Small intestine (tissue), 7 donors: Measurements from ENCODE around the gene SLC2A1. TPM values are rescaled to one million over a fixed set of nuclear protein-coding genes. Genes with fewer than 3 reads are reported as not detected.

Experiments used
- DNase-seq, 2 donors: peaks; one replicate each; pipeline versions ENCODE4 v3.0.0 to v3.0.0-alpha.2; 2013
- FAIRE-seq: peaks from 2 replicates; lab custom pipeline; 2012; peaks lifted over from hg19 to GRCh38; lab: Jason Lieb, UNC
- H3K27ac ChIP-seq, 3 donors: one replicate each; pipeline ENCODE4 v1.5.1; 2013; ENCODE audit warnings: low read length in 2 of 3, mild to moderate bottlenecking in 2 of 3, control low read depth in 1 of 3, inconsistent platforms in 1 of 3, low read depth in 1 of 3, moderate library complexity in 1 of 3
- H3K27me3 ChIP-seq, 3 donors: one replicate each; pipeline ENCODE4 v1.6.1; 2013; ENCODE audit warnings: low read length in 3 of 3, inconsistent platforms in 1 of 3; ENCODE audit not compliant: control insufficient read depth in 3 of 3, insufficient read depth in 3 of 3
- H3K36me3 ChIP-seq, 3 donors: one replicate each; pipeline ENCODE4 v1.6.1; 2013; ENCODE audit warnings: low read length in 3 of 3, inconsistent platforms in 1 of 3, low read depth in 1 of 3, mild to moderate bottlenecking in 1 of 3, moderate library complexity in 1 of 3; ENCODE audit not compliant: control insufficient read depth in 3 of 3, insufficient read depth in 2 of 3
- H3K4me1 ChIP-seq, 3 donors: one replicate each; pipeline ENCODE4 v1.6.1; 2013; ENCODE audit warnings: low read length in 2 of 3, inconsistent platforms in 1 of 3, low read depth in 1 of 3, mild to moderate bottlenecking in 1 of 3, moderate library complexity in 1 of 3; ENCODE audit not compliant: control insufficient read depth in 3 of 3, insufficient read depth in 2 of 3
- H3K4me3 ChIP-seq, 3 donors: one replicate each; pipeline ENCODE4 v1.5.1; 2013; ENCODE audit warnings: low read length in 3 of 3, control low read depth in 1 of 3, inconsistent platforms in 1 of 3, low read depth in 1 of 3, mild to moderate bottlenecking in 1 of 3, moderate library complexity in 1 of 3
- H3K9me3 ChIP-seq, 2 donors: one replicate each; pipeline ENCODE4 v1.6.1; 2013; ENCODE audit warnings: low read depth in 1 of 2, low read length in 1 of 2; ENCODE audit not compliant: control insufficient read depth in 2 of 2, insufficient read depth in 1 of 2
- WGBS, 3 donors: extraction: QIAGEN DNeasy Blood & Tissue Kit; methylation state at CpG; one replicate each; pipeline ENCODE4 v1.1.7; 2013; 5-methylcytosine and 5-hydroxymethylcytosine counted together
- polyA plus RNA-seq, 4 donors: library from polyadenylated mRNA; stranded (reverse) in 3 of 4; unstranded in 1 of 4; fragments of 200-250 nt in 3 of 4; fragments of 120-200 nt in 1 of 4; gene quantifications; one replicate each; pipeline versions ENCODE4 v1.2.1 to v1.2.3, GENCODE V29; 2013
- donor health status: healthy with polysubstance abuse.
- donor health status: control.
- donor health status: control.
- donor health status: Bipolar disorder and iron deficiency.
- donor health status: healthy.

Gene SLC2A1
- polyA plus RNA-seq, 4 donors = 1.1 to 61.3 (median 8.4) TPM

DNA sequence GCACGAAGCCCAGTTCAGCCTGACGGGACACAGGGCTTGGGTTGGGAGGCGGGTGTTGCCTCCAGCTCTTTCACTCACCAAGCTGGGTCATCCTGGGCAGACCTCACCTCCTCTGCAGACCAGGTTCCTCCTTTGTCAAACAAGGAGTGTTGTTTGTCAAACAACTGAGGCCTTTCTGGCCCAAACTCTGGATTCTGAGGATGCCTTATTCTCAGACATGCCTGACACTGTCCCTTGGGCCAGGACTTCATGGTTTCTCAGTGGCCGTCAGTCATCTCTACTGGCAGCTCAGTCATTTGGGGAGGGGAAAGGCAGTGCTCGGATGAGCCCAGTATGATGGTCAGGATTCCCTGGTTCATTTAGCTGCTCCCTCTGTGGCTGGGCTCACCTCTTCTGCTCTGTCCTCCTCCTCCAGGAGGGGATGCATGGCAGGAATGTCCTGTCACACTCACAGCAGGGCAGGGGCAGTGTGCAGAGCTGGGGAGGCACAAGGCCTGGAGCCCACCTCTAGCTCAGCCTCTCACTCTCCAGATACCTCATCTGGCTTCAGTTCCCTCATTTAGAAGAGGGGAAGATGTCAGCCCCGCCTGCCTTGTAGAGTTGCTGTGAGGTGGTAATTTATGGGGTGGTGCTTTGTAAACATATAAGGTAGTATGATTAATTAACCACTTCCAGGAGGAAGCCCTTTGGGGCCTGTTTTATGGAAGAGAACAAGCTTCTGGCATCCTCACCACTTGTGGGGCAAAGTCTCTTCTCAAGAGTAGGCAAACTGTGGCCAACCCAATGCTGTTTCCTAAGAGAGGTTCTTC lies 20.6 kb downstream of the SLC2A1 start:
- Histone ChIP-seq H3K27ac (peak overlapping the region in 2 of 3 donors; percentile 44 to 95), H3K4me1 (peaks cover 13 to 79% (median 21%) of the 10 kb centered on the region in 3 donors)

DNA sequence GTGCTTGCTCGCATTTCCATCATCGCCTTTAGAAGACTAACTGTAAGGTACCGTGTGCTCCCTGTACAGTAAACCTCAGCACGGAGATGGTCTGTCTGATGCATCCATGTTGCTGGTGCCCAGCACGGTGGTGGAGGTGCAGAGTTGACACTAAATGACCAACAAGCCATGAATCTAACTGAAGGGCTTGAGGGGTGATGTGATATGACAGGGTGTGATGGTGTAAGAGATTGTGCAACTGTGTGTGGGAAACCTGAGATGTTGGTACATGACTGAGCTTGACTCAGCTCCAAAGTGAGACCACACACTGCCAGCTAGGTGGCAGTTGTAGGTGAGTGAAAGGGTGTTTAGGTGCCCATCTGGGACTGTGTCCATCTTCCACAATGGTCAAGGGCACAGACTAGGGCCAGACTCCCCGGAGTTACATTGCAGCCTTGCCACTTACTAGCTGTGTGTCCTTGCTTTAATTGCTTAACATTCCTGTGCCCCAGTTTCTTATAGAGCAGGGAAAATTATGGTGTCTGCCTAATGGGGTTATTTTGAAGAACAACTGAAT lies 21.4 kb downstream of the SLC2A1 start:
- Histone ChIP-seq H3K27ac (peak overlapping the region in 2 of 3 donors; percentile 62 to 95), H3K9me3 (no peaks in the 10 kb centered on the region), H3K4me1 (peaks cover 14 to 81% (median 17%) of the 10 kb centered on the region in 3 donors), H3K4me3 (no peak overlapping the region), H3K36me3 (peaks cover 0 to 91% (median 0%) of the 10 kb centered on the region in 3 donors), H3K27me3 (no peaks in the 10 kb centered on the region)
- DNase-seq (peak in 1 of 2 donors; percentile 56), FAIRE-seq (no peak)
- WGBS, 3 donors = 94 to 95% (median 95%) methylated on average over 6 of the region's 6 CpGs

More for the DNA sequence above, 20.6 kb downstream of the SLC2A1 start:
- Histone ChIP-seq H3K4me3 (no peak overlapping the region), H3K27me3 (no peaks in the 10 kb centered on the region), H3K9me3 (no peaks in the 10 kb centered on the region), H3K36me3 (peaks cover 0 to 92% (median 0%) of the 10 kb centered on the region in 3 donors)
- WGBS, 3 donors = 78 to 86% (median 82%) methylated on average over 6 of the region's 6 CpGs
- peak; percentile 61 to 66 for DNase-seq
- FAIRE-seq = no peak

DNA sequence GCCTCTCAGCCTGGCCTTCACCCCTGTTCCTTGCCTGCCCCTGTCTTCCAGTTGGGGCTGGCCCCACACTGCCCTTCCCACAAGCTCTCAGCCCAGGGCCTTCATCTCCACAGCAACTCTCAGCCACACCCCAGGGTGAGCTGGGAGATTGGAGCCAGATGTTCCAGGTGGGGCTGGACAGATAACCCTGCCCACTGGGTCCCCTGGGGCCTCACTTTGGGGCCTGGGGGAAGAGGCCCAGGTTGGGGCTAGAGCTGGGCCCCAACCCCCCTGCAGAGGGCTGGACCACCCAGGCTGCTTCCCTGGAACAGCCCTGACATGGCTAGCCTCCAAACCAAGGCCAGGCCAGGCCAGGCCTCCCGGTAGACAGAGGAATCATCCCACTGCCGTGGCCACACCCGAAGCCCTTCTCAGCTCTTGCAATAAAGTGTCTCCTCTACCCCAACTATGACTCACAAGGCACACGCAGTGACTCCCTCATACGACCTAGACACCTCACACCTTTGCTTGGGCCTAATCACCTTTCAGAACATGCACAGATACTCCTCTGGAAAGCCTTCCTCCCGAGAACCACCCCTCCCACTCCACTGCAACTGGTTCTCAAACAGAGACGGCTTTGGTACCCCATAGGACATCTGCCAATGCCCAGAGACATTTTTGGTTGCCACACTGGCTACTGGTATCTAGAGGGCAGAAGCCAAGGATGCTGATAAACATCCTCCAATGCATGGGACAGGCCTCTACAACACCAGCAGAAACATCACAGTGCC lies 22.2 kb downstream of the SLC2A1 start:
- peak overlapping the region; percentile 62 to 95 (median 74) for H3K27ac ChIP-seq
- no peak for FAIRE-seq

GRCh38 chr1:42935971-42936308 lies 22.7 kb downstream of the SLC2A1 start:
- Histone ChIP-seq H3K36me3 (peaks cover 0 to 86% (median 0%) of the 10 kb centered on the region in 3 donors), H3K4me1 (peaks cover 9 to 81% (median 12%) of the 10 kb centered on the region in 3 donors), H3K27ac (peak overlapping the region; percentile 62 to 95 (median 74)), H3K4me3 (no peak overlapping the region), H3K27me3 (no peaks in the 10 kb centered on the region), H3K9me3 (no peaks in the 10 kb centered on the region)
- 88 to 94% (median 92%) methylated on average over 5 of the region's 5 CpGs for WGBS, 3 donors
- no peak for FAIRE-seq
- no peak for DNase-seq

More for the DNA sequence above, 22.2 kb downstream of the SLC2A1 start:
- H3K9me3 ChIP-seq = no peaks in the 10 kb centered on the region
- H3K4me3 ChIP-seq = no peak overlapping the region
- peaks cover 12 to 82% (median 12%) of the 10 kb centered on the region in 3 donors for H3K4me1 ChIP-seq
- 26 to 34% (median 32%) methylated on average over 7 of the region's 7 CpGs for whole genome bisulfite sequencing, 3 donors
- peaks cover 0 to 86% (median 0%) of the 10 kb centered on the region in 3 donors for H3K36me3 ChIP-seq
- H3K27me3 ChIP-seq = no peaks in the 10 kb centered on the region
- DNase-seq = peak; percentile 64 to 89

DNA sequence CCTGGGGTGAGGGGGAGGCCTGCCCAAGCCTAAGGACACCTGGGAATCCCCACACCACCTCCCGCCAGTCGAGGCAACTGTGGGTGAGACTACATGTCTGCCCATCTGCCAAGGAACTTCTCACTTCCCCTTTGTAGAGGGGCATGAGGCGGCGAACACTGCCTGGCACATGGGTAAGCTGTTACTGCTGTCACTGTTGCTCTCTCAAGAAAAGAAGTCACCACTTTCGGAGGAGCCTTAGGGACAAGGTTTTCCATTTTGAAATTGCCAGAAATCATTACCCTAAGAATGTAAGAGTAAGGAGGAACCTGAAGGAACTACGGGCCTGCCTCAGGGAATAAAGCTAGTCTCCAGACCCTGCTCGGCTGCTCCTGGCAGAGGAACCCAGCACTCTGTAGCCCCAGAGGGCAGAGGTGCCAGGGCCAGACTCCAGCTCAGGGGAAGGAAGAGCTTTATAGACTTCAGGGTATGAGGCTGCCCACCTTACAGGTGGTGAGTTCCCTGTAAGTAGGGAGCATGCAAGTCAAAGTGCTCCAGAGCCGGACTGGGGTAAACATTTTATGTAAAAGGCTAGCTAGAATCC lies 23.3 kb downstream of the SLC2A1 start:
- WGBS, 3 donors = 83 to 95% (median 88%) methylated on average over 8 of the region's 8 CpGs
- DNase-seq (peak in 1 of 2 donors; percentile 4), FAIRE-seq (no peak)
- peaks cover 9 to 76% (median 12%) of the 10 kb centered on the region in 3 donors for H3K4me1 ChIP-seq
- H3K4me3 ChIP-seq = no peak overlapping the region
- peaks cover 0 to 86% (median 0%) of the 10 kb centered on the region in 3 donors for H3K36me3 ChIP-seq
- peak overlapping the region in 2 of 3 donors; percentile 51 to 95 for H3K27ac ChIP-seq
- no peaks in the 10 kb centered on the region for H3K9me3 ChIP-seq
- H3K27me3 ChIP-seq = no peaks in the 10 kb centered on the region

DNA sequence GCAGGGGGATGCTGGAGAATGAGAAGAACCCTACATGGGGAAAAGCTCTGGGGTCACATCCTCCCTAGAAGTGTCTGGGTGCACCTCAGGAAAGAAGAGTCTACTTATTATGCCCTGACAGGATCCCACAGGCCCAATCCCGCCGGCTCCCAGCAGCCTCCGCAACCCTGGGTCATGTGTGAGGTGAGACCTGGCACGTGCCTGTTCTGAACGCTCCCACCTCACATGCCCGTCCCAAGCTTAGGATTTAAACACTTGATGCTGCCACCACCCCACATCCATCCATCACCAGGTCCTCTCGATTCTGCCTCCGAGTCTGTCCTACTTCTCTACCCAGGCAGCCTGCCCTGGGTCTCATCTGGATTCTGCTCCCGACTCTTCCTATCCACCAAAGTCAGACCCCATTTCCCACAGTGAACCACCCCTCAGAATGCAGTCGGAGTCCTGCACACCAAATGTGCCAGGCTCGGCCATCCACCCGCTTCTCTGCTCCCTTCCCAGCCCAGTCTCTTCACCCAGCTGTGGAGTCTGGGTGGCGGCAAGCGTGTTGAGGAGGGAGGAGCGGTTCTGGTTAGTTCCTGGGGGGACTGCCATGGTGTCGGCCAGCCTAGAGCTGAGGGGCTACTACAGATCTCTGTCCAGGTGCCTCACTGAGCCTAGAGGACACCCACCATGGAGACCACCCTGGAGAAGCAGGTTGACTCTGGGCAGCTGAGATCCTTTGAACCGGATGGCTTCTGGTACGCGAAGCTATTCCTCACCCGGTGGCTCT lies 23.9 kb downstream of the SLC2A1 start:
- H3K9me3 ChIP-seq = no peaks in the 10 kb centered on the region
- H3K4me1 ChIP-seq = peaks cover 9 to 70% (median 12%) of the 10 kb centered on the region in 3 donors
- H3K4me3 ChIP-seq = no peak overlapping the region
- FAIRE-seq (no peak), DNase-seq (peak in 1 of 2 donors; percentile 2)
- WGBS, 3 donors = 92 to 96% (median 95%) methylated on average over 19 to 20 of the region's 20 CpGs
- no peaks in the 10 kb centered on the region for H3K27me3 ChIP-seq
- peak overlapping the region in 1 of 3 donors; percentile 9 for H3K27ac ChIP-seq
- H3K36me3 ChIP-seq = peaks cover 0 to 87% (median 0%) of the 10 kb centered on the region in 3 donors

- Histone ChIP-seq H3K4me1 (peaks cover 9 to 62% (median 11%) of the 10 kb centered on the region in 3 donors), H3K27me3 (no peaks in the 10 kb centered on the region), H3K4me3 (no peak overlapping the region), H3K36me3 (peaks cover 3 to 89% (median 3%) of the 10 kb centered on the region in 3 donors), H3K27ac (no peak overlapping the region), H3K9me3 (no peaks in the 10 kb centered on the region)
- no peak for FAIRE-seq
- DNase-seq = peak in 1 of 2 donors; percentile 3
- 86 to 92% (median 88%) methylated on average over 9 of the region's 9 CpGs for WGBS, 3 donors
These were observed 24.8 kb downstream of the SLC2A1 start for GRCh38 chr1:42933610-42934491.
